DMS79 (cell line): ENCODE measurements around the gene EFHD2.
A peak's percentile ranks its signal among the peaks of the same experiment; 100 is the strongest.
"Not testable (repeated sequence)": the region's sequence is repeated elsewhere in the genome, so short reads cannot be mapped to it uniquely, and the experiment has no call there.

Experiments
- DNase-seq: peaks from one replicate; lab custom pipeline; 2025; lab: John Stamatoyannopoulos, UW

Gene EFHD2

DNA sequence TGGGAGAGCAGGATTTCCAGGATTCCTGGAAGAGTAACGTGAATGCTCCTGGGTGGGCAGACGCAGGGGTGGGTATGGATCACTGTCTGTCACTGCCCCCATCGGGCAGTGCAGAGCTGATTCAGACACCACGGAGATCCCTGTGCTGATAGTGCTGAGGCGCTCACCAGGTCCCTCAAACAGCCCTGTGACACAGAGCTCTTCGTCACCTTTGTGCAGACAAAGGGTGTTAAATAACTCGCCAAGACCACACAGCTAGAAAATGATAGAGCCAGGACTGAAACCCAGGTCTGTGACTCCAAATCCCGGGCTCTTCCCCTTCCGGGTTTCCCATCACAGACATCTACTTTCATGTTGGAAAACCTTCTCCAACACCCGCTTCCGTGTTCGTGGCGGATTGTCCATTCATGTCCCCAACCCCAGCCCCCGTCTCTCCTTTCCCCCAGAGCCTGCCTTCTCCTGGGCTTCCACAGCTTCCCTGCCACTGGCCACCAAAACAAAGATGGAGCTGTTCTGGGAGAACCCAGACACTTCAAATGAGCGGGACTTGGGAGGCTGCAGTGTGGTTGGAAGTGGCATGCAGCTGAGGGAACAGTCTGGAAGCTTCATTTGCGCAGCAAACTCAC, 2.6 kb downstream of the EFHD2 start:
- no peak for DNase-seq

DNA sequence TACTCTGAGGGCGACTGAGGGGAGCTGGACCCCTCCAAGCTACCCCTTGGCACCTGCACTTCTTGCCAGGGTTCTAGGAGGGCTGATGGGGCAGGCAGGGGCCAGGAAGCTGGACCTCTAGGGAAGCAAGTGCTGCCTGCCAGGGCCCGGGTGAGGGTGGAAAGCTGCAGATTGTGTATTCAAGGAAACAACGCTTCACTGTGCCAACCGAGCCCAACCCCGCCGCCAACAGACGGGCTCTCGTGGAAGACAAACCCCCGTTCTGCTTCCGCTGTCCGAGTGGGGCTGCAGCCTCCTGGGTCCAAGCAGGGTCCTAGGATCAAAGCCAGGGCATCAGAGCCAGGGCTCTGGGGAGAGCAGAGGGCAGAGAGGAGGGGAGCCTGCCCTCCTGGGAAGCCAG, 3.2 kb downstream of the EFHD2 start:
- DNase-seq, result no peak

DNA sequence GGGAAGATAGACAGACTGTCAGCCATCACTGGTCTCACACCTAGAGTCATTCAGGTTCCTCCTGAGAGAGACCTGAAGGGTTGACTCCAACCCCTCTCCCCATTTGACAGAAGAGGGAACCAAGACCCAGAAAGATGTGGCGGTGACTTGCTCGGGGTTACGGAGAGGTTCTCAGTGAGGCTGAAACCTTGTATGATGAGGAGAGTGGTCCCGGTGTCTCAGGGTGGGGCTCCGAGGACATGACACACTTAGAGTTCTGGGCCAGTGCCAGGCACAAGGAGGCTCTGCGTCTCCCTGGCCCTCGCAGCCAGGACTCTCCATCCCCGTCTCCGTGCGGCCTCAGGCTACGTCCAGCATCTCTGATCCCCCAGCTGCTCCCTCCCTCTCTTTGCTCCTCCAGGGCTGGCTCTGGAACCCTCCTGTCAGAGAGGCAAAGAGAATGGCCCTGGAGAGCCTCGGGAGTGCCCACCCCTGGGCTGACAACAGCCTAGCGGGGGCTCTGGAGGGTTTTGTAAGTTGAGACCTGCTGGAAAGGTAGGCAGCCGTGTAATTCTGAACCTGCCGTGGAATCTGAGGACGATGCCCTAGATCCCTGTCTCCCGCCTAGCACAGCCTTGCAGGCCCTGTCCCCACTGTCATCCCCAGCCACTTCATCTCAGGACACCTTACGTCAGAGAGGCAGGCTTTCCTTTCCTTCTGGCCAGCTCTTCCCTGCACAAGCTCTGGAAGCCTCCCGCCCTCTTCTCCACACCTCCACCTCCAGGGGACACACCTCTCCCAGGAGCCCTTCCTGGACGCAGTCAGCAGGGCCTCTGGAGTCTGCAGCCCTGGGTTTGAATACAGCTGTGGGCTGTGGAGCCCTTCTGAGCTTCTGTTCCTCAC, 4.1 kb downstream of the EFHD2 start:
- no peak for DNase-seq

DNA sequence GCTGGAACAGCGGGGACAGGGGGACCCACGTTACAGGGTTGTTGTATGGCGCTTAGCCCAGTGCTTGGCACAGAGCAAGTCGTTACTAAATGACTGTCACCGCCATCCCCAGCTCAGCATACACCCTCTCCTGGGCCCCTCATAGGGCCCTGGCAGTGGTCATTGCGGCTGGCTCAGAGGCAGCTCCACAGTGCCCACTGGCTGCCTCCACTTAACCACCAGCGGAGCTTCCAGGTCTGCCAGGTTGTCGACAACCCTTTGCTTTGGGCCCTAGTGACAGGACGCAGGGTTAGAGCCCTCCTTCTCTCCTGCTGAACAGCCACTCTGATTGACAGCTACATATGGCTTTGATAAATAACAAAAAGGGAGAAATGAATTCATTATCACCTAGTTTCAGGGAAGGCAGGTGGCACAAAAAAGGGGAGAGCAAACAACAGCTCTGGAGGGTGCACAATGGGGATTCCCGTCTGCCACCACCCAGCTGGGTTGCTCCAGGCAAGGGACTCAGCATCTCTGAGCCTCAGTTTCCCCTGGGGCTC, 4.8 kb downstream of the EFHD2 start:
- DNase-seq, result no peak

DNA sequence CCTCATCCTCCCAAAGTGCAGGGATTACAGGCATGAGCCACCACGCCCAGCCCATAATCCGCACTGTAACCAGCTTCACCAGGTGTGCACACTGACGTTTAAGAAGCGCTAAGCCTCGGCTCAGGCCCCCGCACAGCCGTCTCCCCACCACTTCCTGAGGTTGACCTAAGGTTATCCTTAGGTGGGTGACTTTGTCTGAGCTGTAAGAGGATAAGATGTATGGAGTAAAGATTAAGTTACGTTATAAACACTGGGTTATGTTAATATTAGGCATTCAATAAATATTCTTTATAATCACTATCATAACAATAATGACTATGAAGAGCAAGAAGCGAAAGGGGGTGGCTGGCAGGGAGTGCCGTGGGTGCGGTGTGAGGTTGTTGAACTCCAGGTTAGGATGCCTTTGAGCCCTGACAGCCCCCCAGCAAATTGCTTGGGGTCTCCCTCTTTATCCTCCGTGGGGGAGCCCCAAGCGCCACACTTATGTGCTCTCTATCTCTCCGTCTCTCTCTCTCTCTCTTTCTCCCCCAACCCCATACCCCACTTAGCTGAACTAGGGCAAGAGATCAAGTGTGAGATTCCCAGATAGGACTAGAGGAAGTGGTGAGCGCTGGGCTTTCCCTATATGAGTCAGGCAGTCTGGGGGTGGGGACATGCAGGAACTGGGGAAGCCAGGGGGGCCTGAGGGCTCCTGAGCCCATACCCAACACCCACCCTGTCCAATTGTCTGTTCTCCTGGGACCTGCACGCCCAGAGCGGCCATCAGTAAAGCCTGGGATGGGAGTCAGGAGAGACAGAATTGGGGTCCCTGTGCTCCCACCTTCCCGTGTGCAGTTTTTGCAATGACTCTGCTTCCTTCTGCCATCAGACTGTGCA, 7.6 kb downstream of the EFHD2 start:
- DNase-seq, result no peak

DNA sequence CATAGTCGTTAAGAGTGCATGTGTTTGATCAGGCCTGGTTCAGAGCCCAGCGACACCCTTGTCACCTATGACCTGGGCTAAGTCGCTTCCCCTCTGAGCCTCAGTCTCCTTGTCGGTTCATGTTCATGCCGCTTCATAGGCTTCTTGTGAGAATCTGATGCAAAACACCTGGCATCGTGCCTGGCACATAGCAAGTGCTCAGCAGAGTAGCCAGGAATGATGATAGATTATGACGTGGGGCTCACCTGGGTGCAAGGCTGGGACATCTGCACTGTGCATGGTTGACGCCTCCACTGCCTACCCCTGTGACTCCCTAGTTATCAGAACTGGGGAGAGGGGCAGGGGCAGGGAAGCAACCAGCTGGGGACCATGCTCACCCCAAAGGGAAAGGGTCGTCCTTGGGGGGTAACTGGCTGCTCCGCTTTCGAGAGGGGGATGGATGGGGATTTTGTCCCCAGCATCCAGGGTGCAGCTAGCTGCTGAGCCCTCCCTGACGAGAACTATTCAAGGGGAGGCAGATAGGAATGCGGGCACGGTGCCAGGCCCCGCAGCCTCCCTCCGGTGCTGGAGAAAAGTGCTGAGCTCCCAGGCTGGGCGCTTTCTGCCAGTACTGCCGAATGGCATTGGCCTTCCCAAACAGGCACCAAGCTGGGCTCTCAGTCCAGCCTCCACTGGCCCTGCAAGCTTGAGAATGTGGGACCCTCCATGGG, 9.3 kb downstream of the EFHD2 start:
- peak; percentile 14 for DNase-seq

DNA sequence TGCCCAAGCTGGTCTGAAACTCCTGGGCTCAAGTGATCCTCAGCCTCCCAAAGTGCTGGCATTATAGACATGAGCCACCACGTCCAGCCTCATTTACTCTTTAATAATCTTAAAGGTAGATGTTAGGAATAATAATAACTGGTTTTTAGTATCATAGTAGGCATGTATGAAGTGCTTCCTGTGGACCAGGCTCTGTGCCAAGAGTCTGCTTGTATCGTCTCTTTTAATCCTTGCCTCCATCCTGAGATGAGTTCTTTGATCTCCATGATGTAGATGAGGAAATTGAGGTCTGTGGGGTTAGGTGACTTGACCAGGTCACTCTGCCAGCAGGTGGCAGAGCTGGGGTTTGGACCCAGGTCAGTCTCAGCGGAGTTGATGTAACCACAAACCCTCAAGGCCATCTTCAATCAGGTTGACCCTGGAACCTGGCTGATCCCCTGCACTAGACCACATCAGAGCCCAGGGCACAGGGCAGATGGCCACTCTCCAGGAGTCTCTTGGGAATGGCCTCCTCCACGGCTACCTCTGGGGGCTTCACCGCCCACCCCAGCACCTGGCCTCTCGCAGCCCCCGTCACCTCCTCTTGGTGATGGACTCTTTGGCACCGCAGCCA, 11.3 kb downstream of the EFHD2 start:
- DNase-seq, result no peak

DNA sequence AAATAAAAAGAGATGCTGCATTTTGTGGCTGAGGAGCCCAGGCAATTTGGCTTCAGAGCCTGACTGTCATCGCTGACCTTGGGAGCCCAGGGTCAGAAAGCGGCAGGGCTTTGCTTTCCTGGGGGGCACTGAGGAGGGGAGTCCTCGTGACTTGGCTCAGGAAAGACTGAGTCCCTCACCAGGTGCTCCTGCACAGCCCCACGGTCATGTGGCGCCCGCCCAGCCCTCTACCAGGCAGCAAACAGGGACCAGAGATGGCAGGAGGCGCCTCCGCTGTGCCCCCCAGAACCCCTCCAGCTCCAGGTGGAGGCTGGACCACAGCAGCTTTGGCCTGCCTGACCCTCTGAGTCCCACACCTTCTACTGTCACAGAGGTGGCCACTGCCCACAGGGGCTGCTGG, 13.2 kb downstream of the EFHD2 start:
- DNase-seq, result no peak

DNA sequence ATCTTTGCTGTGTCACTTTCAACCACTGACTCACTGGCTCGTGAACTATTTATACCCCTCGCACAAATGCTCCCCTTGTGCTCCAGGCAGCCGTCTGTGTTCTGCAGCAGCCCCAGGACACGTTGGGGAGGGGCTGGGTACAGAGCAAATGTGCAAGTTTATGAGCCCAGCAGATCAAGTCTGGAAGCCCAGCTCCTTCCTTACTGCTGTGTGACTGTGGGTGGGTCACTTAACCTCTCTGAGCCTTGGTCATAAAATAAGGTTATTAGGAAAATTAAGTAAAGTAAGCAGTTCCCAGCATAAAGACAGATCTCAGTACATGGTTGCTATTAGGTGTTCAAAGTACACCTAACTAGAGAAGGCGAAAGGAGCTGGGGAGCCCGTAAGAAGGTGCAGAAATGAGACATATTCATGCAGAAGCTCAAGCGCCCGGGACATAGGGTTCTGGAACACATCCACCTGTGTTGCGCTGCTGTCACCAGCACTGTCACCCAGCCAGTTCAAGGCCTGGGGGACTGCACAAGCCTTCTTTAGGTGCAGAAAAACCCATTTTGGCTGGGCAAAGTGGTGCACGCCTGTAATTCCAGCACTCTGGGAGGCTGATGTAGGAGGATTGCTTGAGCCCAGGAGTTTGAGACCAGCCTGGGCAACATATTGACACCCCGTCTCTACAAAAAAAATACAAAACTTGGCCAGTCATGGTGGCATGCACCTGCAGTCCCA, 13.8 kb downstream of the EFHD2 start:
- DNase-seq, result no peak

DNA sequence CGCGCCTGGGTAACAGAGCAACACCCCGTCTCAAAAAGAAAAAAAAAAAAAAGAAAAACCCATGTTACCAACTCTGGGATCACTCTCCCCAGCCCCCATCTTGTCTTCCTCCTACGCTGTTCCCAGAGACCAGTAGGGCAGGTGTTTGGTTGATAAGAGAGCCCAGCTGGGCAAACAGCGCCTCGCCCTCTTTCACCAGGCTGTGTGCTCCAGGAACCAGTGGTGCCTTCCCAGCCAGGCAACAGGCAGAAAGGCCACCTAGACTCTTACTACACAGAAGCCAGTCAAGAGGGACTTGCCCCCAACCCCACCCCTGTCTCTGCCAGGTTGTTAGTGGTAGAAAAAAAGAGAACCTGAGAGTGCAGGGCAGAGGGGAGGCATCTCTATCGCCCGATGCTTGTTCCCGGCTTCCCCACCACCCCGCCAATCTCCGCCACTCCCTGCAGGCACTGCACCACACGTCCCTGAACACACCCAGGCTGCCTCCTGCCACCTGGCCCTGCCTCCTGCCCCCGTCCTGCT, 14.5 kb downstream of the EFHD2 start:
- peak; percentile 93 for DNase-seq

DNA sequence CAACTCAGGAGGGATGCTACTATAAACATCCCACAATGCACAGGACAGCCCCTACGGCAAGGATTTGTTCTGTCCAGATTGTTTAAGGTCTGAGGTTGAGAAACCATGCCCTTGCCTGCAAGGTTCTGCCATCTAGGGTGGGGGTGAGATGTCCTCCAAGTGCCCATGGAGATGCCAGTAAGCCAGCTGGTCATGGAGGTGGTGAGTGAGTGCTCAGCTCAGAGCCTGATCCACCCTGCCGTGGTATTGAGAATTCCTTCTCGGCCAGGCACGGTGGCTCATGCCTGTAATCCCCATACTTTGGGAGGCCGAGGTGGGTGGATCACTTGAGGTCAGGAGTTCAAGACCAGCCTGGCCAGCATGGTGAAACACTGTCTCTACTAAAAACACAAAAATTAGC, 15.3 kb downstream of the EFHD2 start:
- DNase-seq, result no peak

DNA sequence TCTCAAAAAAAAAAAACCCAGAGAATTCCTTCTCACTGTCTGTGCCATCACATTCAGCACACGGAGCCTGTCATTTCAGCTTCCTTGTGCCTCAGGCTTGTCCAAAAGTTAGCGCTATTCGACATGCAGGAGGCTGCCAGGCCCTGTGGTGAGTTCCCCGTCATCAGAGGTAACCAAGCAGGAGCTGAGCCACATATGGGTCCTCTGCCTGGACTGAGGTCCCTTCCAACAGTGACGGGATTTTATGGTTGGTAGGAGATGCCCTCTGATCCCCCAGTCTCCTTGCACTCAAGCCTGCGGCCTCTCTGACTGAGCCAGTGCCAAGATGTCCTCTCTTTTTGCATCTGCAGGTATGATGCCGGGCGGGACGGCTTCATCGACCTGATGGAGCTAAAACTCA, 15.8 kb downstream of the EFHD2 start:
- no peak for DNase-seq

DNA sequence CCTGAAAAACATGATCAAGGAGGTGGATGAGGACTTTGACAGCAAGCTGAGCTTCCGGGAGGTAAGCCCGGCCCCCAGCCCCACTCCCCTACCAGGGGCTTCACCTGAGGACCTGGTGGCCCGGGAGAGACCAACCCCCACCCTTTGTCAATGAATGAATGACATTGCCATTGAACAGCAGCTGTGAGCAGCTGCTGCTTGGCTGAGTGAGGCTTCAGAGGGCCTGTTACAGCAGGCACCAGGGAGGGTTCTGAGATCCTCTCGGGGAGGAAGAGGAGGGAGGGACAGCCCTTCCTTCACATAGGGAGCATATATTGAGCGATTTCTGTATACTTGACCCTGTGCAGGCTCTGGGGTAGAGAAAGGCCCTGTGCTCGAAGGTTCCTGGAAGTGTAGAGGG, 16.3 kb downstream of the EFHD2 start:
- no peak for DNase-seq

DNA sequence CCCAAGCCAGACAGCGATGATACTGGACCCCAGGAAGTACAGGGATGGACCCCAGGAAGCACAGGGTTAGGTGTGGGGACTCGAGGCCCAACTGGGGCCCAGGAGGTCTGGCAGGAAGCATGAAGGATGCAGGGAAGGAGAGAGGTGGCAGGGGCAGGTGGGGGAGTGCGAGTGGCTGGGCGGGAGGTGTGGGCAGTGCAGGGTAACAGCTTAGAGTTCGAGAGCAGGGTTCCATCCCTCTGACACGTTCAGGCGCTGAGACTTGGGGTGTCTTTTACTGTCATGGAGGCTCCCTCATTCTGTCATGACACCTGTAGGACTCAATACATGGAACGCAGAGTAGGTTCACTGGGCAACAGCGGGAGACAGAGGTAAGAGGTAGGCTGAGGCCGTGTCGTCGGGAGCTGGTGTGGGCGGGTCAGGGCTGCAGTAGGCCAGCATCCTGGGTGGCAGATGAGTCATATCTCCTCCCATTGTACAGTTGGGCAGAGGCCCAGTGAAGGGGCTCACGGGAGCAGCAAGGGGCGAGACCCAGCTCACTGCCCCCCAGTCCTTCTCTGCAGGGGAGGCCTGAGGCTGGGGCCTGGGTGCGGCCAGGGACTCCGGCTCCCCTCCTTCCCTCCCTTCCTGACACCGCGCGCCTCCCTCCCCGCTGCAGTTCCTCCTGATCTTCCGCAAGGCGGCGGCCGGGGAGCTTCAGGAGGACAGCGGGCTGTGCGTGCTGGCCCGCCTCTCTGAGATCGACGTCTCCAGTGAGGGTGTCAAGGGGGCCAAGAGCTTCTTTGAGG, 17.0 kb downstream of the EFHD2 start:
- no peak for DNase-seq

DNA sequence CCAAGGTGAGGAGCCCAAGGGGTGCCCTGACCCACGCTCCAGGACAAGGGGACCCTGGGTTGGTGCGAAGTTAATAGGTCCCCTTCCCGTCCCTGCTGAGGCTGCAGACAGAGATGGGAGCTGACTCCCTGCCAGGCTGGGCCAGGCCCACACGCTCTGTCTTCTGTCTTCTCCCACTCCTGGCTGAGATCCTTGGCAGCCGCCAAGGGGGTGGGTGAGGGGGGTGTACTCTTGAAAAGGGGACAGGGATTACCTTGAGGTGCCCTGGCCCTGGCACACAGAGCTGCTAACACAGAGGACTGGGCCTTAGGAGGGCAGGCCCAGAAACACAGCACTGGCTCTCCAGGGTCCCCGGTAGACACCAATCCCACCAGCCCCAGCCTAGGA, 17.6 kb downstream of the EFHD2 start:
- no peak for DNase-seq

DNA sequence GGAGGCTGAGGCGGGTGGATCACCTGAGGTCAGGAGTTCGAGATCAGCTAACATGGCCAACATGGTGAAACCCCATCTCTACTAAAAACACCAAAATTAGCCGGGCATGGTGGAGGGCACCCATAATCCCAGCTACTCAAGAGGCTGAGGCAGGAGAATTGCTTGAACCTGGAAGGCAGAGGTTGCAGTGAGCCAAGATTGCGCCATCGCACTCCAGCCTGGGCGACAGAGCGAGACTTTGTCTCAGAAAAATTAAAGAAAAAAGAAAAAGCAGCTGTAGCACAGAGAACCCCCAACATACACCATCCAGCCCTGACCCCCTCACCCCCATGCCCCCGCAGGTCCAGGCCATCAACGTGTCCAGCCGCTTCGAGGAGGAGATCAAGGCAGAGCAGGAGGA, 18.6 kb downstream of the EFHD2 start:
- DNase-seq, result not testable (repeated sequence)

DNA sequence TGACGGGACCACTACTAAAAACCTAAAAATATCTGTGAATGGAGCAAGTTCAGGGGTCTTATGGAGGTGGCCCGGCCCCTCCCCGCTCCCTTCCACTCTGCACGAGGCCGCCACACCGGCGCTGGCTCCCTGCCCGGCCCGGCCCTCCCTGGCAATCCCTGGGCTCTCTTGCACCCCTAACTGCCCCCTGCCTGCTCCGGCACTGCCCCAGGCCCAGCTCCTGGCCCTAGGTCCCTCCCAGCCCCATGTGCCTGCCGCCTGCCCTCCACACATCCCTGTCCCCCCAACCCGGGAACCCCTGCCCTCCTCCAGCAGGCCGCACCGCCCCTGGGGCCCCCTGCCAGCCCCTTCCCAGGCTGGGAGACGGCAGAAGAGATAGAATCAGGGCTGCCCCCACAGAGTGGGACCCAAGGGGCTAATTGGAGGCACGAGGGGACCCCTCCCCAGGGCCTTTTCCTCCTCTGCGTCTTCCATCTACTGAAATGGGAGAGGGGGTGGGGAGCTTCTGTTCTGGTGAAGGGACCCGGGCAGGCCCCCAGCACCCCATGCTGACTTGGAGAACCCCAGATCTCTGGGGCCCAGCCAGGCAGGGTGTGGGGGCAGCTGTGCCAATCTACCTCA, 19.2 kb downstream of the EFHD2 start:
- DNase-seq, result no peak

DNA sequence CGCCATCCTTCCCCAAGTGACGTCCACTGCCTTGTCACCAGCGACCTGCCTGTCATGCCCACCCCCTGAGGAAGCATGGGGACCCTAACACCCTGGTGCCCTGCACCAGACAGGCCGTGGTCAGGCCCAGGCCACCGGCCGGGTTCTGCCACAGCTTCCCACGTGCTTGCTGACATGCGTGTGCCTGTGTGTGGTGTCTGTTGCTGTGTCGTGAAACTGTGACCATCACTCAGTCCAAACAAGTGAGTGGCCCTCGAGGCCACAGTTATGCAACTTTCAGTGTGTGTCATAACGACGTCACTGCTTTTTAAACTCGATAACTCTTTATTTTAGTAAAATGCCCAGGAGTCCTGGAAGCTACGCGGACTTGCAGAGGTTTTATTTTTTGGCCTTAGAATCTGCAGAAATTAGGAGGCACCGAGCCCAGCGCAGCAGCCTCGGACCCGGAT, 20.0 kb downstream of the EFHD2 start:
- DNase-seq, result no peak
